Endodermal cell (in vitro differentiated cells): ENCODE data around the gene MMAB. TPM values are rescaled to one million over a fixed set of nuclear protein-coding genes. Genes with fewer than 3 reads are reported as not detected.

ENCODE experiments used
- DNase-seq: peaks from one replicate; pipeline ENCODE4 v3.0.0-alpha.2; 2017
- H3K27ac ChIP-seq: 2 replicates; pipeline ENCODE4 v1.5.1; 2013; ENCODE audit warnings: mild to moderate bottlenecking, low read depth, low read length, moderate library complexity
- H3K27me3 ChIP-seq: 2 replicates; pipeline ENCODE4 v1.6.1; 2013; ENCODE audit warnings: mild to moderate bottlenecking, low read length, moderate library complexity; ENCODE audit not compliant: insufficient read depth, control insufficient read depth, poor library complexity, severe bottlenecking
- H3K36me3 ChIP-seq: 2 replicates; pipeline ENCODE4 v1.7.0; 2013; ENCODE audit warnings: mild to moderate bottlenecking, low read length, moderate library complexity; ENCODE audit not compliant: control insufficient read depth, insufficient read depth
- H3K4me1 ChIP-seq: one replicate; pipeline ENCODE4 v1.7.0; 2013; ENCODE audit warnings: low read length; ENCODE audit not compliant: control insufficient read depth, insufficient read depth
- H3K4me3 ChIP-seq: 2 replicates; pipeline ENCODE4 v1.5.1; 2013; ENCODE audit warnings: mild to moderate bottlenecking, low read length, moderate library complexity
- H3K9ac ChIP-seq: 2 replicates; pipeline ENCODE4 v1.6.1; 2013; ENCODE audit warnings: mild to moderate bottlenecking, low read length, moderate library complexity; ENCODE audit not compliant: poor library complexity, severe bottlenecking; ENCODE audit errors: extremely low read depth
- H3K9me3 ChIP-seq: 2 replicates; pipeline ENCODE4 v1.6.1; 2013; ENCODE audit warnings: mild to moderate bottlenecking, low read length, moderate library complexity; ENCODE audit not compliant: control insufficient read depth
- H3K27ac Mint-ChIP-seq: 2 replicates; pipeline ENCODE4 v1.8.0; 2020; ENCODE audit warnings: mixed read lengths
- H3K27me3 Mint-ChIP-seq: 2 replicates; pipeline ENCODE4 v1.8.0; 2021; ENCODE audit warnings: mild to moderate bottlenecking, mixed read lengths; ENCODE audit not compliant: insufficient read depth
- H3K36me3 Mint-ChIP-seq: 2 replicates; pipeline ENCODE4 v1.8.0; 2020; ENCODE audit warnings: low read depth, mixed read lengths
- H3K4me1 Mint-ChIP-seq: 2 replicates; pipeline ENCODE4 v1.8.0; 2020; ENCODE audit warnings: mixed read lengths
- H3K4me3 Mint-ChIP-seq: 2 replicates; pipeline ENCODE4 v1.8.0; 2020; ENCODE audit warnings: mild to moderate bottlenecking, moderate library complexity, mixed read lengths
- H3K9me3 Mint-ChIP-seq: 2 replicates; pipeline ENCODE4 v1.8.0; 2020; ENCODE audit warnings: mild to moderate bottlenecking, mixed read lengths
- WGBS, 2 experiments: methylation state at CpG; one replicate each; pipeline versions ENCODE4 v1.1.5 to v1.1.7; 2013; ENCODE audit warnings: missing lambda C conversion rate in 2 of 2, mixed read lengths in 1 of 2; ENCODE audit not compliant: insufficient coverage in 1 of 2, insufficient read length in 1 of 2; 5-methylcytosine and 5-hydroxymethylcytosine counted together
- total RNA-seq, 2 donors: library from RNA; stranded (reverse); fragmentation: NEBNext Ultra II Directional in 1 of 2; extraction: Animal tissue kit (Norgen Biotek cat#: 25700) in 1 of 2; gene quantifications; 2 replicates in 1 of 2; 3 replicates in 1 of 2; pipeline ENCODE4 v1.2.1, GENCODE V29; 2021
- TF ChIP-seq, protein P1 (sequence below): fragments of 200-600 bp; sonication (generic); conservative IDR thresholded peaks from 2 replicates; pipeline ENCODE4 v1.5.0; 2021; ENCODE audit warnings: antibody characterized with exemption, mild to moderate bottlenecking

The MMAB gene
- total RNA-seq, 2 donors from 2014 or later, result 24.9 to 28.2 TPM

DNA sequence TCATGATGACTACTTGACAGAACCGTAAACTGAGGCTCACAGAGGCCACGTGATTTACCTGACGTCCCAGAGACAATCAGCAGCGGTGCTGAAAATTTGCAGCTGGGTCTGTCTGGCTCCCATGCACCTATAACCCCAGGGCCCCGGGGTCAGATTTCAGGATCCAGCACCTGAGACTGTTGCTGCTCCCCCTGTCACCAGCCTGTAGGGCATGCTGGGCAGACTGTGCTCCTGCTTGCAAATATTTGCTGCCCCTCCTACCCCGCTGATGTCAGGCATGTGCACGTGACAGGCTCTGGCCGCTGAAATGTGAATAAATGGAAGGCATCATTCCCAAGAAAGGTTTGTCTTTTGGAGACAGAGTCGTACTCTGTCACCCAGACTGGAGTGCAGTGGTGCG lies 6.0 kb downstream of the MMAB start:
- H3K4me3 ChIP-seq, result no peak overlapping the region
- 89% methylated on average over 10 of the region's 10 CpGs for WGBS, 2 experiments
- no peaks in the 10 kb centered on the region for H3K27me3 ChIP-seq

GRCh38 chr12:109566424-109566823 lies 6.9 kb downstream of the MMAB start:
- Mint-ChIP-seq H3K4me3 (no peak overlapping the region), H3K27me3 (no peaks in the 10 kb centered on the region), H3K36me3 (peaks cover 24% of the 10 kb centered on the region), H3K9me3 (peaks cover 4% of the 10 kb centered on the region), H3K4me1 (no peaks in the 10 kb centered on the region), H3K27ac (no peak overlapping the region)
- no peak overlapping the region for H3K9ac ChIP-seq
- no peak overlapping the region for H3K4me3 ChIP-seq
- no peaks in the 10 kb centered on the region for H3K4me1 ChIP-seq
- 91 to 93% methylated on average over 7 to 8 of the region's 8 CpGs for WGBS, 2 experiments
- no peaks in the 10 kb centered on the region for H3K9me3 ChIP-seq
- TF ChIP-seq, protein P1, sequence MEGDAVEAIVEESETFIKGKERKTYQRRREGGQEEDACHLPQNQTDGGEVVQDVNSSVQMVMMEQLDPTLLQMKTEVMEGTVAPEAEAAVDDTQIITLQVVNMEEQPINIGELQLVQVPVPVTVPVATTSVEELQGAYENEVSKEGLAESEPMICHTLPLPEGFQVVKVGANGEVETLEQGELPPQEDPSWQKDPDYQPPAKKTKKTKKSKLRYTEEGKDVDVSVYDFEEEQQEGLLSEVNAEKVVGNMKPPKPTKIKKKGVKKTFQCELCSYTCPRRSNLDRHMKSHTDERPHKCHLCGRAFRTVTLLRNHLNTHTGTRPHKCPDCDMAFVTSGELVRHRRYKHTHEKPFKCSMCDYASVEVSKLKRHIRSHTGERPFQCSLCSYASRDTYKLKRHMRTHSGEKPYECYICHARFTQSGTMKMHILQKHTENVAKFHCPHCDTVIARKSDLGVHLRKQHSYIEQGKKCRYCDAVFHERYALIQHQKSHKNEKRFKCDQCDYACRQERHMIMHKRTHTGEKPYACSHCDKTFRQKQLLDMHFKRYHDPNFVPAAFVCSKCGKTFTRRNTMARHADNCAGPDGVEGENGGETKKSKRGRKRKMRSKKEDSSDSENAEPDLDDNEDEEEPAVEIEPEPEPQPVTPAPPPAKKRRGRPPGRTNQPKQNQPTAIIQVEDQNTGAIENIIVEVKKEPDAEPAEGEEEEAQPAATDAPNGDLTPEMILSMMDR, result no peak
- no peaks in the 10 kb centered on the region for H3K27me3 ChIP-seq
- H3K27ac ChIP-seq, result no peak overlapping the region
- peaks cover 6% of the 10 kb centered on the region for H3K36me3 ChIP-seq
- no peak for DNase-seq

More for the DNA sequence above, 6.0 kb downstream of the MMAB start:
- H3K4me1 Mint-ChIP-seq, result no peaks in the 10 kb centered on the region
- Histone ChIP-seq H3K27ac (no peak overlapping the region), H3K9ac (no peak overlapping the region), H3K4me1 (no peaks in the 10 kb centered on the region), H3K9me3 (no peaks in the 10 kb centered on the region), H3K36me3 (peaks cover 6% of the 10 kb centered on the region)
- H3K4me3 Mint-ChIP-seq, result no peak overlapping the region
- no peaks in the 10 kb centered on the region for H3K27me3 Mint-ChIP-seq
- H3K9me3 Mint-ChIP-seq, result peaks cover 3% of the 10 kb centered on the region
- peaks cover 19% of the 10 kb centered on the region for H3K36me3 Mint-ChIP-seq
- H3K27ac Mint-ChIP-seq, result no peak overlapping the region
- TF ChIP-seq, protein P1, result no peak
- DNase-seq, result no peak

DNA sequence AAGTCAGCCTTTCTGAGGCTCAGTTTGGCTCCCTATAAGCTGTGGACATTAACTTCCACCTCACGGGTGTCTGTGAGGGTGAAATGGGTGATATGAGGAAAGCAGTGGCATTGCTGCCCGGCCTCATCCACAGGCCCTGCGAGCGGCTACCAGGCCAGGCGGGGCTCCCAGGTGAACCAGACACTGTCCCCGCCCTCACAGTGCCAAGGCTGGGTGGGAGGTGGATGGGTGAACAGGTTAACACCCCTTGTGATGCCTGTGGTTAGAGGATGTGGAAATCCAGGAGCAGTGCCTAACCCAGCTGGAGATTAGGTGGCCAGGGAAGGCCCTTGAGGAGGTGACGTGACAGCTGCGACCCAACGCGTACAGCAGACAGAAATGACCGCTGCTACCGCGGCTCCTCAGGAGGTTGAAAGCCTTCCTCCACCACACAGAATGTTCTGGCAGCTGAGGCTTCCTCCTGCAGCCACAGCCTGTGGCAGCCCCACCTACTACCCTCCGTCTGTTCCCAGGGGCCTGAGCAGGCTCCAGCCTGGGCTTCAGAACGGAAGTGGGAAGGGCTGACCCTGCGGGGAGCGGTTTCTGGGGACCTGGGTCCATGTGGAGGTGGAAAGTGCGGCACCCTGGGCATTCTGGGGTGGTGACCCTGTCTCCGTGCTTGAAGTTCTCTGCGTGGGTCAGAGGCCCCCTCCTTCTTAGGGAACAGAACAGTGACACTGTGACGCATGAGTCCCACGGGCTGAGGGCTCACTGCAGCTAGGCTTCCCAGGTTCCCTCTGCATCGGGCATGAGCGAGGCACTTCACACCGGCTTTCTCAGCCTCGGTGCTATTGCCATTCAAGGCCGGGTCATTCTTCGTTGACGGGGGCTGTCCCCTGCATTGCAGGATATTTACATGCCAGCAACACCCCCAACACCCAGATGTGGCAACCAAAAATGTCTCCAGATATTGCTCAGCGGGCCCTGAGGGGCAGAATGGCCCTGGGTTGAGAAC lies 9.7 kb downstream of the MMAB start:
- peaks cover 6% of the 10 kb centered on the region for H3K36me3 ChIP-seq
- H3K27me3 Mint-ChIP-seq, result no peaks in the 10 kb centered on the region
- H3K9me3 Mint-ChIP-seq, result peaks cover 4% of the 10 kb centered on the region
- no peaks in the 10 kb centered on the region for H3K4me1 ChIP-seq
- no peaks in the 10 kb centered on the region for H3K9me3 ChIP-seq
- H3K4me3 Mint-ChIP-seq, result no peak overlapping the region
- TF ChIP-seq, protein P1, result no peak
- H3K4me3 ChIP-seq, result no peak overlapping the region
- H3K27me3 ChIP-seq, result no peaks in the 10 kb centered on the region
- no peaks in the 10 kb centered on the region for H3K4me1 Mint-ChIP-seq
- peaks cover 24% of the 10 kb centered on the region for H3K36me3 Mint-ChIP-seq
- no peak overlapping the region for H3K27ac Mint-ChIP-seq
- 93 to 97% methylated on average over 21 to 30 of the region's 30 CpGs for WGBS, 2 experiments
- H3K9ac ChIP-seq, result no peak overlapping the region
- DNase-seq, result no peak
- no peak overlapping the region for H3K27ac ChIP-seq
